ENCODE data around the gene EPB41L4B.

Gene EPB41L4B

DNA sequence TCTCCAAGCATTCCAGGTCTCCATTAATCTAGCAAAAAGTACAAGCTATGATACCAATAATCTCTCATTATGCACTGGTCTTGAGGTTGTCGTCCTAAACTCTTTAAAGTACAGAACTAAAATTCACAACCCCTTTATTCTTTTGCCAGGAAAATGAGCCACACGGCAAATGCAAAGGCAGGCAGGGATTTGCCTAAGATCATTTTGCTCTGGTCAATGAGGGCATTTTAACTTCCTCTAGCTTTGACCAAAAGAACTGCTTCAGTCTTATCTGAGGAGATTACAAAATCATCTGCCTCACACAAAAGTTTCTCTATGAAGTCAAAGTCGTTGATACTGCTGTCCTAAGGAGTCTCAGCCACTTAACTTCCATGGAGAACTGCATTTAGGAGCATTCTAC is 51.8 kb downstream of the EPB41L4B start:
- DNase-seq: no peak

- no peak for DNase-seq
These were observed 53.3 kb downstream of the EPB41L4B start for GRCh38 chr9:109267555-109267954.

DNA sequence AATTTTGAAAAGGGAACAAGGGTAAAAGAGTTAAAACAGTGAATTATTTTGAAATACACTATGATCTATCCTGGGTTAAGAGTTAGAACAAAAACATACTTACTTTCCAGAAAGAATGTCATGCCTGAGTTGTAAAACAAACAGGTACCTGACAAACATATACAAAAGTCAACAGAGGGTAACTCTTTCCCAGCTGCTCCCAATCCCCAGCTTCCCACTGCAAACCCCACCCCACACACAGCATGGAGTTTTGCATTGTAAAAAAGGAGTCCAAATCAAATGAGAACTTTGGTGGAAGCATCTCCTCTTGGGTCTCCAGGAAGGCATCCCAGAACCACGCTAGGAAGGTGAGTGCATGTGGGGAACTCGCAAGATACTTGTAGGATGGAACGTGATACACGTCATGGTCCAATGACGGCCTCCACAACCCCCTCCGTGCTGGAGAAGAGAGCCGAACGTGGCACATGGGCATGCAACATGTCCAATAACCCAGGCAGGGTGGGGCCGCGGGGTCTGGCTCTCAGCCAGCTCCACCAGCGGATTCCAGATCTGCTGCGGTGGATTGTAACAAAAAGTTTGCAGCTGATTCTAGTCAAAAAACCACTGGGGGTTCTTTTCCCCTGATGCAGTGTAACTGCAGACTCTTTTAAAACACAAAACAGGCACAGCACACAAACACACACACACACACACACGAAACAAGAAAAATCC is 55.8 kb downstream of the EPB41L4B start:
- DNase-seq: no peak

GRCh38 chr9:109263358-109263757 is 57.5 kb downstream of the EPB41L4B start:
- no peak for DNase-seq

GRCh38 chr9:109258481-109259302 is 62.2 kb downstream of the EPB41L4B start:
- DNase-seq: no peak

DNA sequence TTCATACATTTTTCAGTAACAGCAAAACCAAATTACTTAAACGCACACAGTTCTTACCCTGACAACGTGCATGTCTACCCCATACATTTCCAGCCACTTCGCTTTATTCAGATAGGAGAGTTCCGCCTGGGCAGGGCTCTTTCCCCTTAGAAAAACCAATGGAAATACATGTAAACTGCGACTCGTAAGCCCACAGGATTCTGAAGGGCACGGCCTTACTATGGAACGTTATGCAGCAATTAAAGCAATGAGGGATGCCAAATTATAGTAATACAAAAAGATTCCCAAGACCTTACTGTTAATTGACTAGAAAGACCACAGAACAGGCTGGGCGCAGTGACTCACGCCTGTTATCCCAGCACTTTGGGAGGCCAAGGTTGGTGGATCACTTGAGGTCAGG is 64.5 kb downstream of the EPB41L4B start:
- no peak for DNase-seq

DNA sequence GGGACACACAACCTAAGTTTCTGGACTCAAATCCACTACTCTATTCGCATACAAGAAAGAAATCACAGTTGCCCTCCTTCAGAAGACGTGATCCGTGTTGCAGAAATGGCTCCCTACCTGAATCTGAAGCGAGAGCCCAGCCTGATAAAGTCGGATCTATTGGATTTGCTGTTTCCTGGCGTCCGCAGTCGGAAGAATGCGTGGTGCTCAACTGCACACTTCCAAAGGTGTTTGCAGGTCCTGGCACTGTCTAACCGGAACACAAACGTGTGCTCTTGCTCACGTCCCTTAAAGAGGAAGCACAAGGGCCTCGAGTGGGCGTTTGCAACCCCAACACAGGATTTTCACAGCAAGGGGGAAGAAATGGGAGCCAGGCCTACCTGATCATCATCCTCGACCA is 65.5 kb downstream of the EPB41L4B start:
- no peak for DNase-seq

DNA sequence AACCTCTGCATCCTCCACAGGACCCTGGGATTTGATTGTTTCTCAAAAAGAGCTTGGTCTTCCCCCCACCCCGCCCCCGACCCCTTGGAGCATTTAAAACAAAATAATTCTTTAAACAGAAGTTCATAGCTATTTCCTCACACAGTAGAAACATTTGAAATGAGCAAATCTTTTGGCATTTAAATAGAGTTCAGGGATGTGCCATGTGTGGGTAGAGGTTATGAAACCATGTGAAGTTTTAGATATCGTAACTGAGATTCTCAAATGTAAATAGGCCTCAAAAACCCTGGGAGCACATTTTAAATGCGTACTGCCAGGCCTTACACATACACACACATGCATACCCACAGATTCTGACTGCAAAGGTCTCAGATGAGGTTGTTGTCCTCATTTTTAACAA is 66.5 kb downstream of the EPB41L4B start:
- DNase-seq: no peak

GRCh38 chr9:109253637-109254284 is 67.1 kb downstream of the EPB41L4B start:
- no peak for DNase-seq

DNA sequence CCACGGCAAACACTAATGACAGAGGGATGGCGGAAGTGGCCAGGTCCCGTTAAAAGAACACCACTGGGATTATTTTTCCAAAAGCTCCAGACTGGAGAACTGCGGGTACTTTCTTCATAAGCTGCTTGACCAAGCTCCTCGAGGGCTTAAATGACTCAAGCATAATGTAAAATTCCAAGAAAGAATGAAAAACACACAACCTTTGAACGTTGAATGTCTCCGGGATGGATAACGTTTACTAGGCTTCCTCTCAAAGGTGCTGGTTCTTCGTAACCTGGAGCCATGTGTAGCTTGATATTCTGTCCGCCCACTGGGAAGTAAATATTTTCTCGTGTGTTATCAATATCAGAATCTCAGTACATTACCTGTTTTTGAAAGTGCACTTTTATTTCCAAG is 67.6 kb downstream of the EPB41L4B start:
- no peak for DNase-seq

- no peak for DNase-seq
These were observed 68.6 kb downstream of the EPB41L4B start for GRCh38 chr9:109252291-109252690.

DNA sequence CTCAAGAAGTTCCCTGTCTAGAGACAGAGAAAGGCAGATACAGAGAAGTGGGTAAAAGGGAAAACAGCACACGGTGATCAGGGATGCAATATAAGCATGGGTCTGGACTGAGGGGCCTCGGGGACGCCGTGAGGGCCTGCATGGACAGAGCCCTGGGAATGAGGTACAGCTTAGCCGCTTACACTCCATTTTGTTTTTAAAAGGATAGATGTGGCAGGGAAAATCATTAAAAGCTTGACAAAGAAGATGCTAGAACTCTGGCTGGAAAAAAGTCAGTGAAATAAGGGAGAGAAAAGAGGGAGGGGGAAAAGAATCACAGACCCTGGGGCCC is 69.1 kb downstream of the EPB41L4B start:
- DNase-seq: no peak

DNA sequence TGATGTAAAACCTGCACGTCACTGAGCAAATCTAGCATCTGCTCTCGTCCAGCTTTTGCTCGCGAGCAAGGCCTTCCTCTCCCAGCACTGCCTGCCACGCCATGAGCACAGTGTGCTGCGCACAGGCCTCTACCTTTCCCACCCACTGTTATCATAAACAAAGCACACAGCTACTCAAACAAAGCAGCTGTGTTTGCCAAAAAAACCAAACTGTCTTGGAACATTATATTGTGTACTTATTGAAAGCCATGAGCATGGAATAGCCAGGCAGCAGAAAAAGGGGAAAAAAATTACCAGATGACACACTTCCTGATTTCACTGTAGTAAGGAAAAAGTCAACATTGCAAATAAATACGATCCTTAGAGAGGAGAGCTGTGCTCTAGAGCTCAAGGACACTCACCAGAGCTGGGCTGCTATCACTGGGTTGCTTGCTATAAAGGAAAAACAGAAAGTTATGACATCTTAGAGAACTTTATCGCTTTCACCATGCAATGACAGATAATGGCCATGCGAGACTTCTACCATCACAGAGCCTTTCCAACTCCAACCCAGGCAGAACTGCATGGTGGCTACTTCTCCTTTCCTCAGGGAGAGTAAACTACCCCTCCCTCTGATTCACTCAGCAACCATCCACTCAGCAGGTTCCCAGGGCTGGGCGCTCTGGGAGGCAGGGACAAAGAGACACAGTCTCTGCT is 69.6 kb downstream of the EPB41L4B start:
- no peak for DNase-seq

GRCh38 chr9:109250771-109251079 is 70.1 kb downstream of the EPB41L4B start:
- DNase-seq: no peak

DNA sequence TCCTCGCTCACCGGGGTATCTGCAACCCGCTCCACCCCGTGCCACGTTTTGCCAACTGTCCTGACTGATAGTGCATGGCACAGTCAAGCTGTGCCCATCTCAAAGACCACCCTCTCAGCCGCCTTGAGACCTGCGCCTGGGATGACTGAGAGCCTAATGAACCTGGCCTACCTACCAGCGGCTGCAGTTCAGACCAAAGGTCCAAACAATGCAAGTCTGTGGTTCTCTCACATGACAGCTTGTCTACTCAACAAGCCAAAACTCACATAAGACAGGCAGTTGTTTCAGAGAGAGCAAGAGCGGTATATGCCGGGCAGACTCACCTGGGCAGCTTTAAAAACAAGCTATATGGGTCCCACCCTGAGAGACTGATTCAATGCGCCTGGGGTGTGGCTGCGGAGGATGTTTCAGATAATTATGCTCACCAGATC is 70.5 kb downstream of the EPB41L4B start:
- DNase-seq: no peak

DNA sequence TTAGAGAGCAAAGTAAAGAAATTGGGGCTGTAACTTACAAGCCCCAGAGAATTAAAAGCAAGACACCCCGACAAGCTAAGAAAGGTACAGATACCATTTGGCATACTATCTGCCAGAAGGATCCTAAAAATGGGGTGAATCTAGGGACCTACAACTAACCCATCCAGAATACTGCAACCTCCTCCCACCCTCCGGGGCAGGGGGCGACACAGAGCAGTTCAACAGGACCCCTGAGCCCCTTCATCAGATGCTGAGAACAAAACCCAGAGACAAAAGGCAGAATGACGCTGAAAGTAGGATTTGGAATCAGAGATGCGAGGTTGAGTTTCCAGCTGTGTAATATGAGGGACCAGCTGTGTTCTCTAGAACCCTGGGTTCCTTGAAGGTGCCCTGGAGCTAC is 71.2 kb downstream of the EPB41L4B start:
- no peak for DNase-seq

GRCh38 chr9:109248133-109248581 is 72.7 kb downstream of the EPB41L4B start:
- DNase-seq: no peak

DNA sequence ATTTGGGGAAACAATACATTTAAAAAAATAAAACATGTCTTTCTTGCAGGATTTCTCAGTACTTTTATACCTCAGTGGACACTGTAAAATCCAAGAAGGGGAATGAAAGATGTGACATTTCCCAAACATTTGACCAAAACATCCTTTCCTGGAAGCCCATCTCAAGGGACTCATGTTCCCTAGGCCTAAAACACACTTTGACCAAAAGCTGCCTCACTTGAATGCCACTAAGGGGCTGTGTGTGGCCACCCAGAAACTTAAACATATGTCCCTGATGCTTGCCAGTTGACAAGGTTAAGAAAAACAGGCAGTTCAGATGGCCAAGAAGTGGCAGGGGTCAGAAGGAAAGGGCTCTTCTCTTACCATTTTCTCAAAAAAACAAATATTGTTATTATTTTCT is 73.6 kb downstream of the EPB41L4B start:
- DNase-seq: no peak

DNA sequence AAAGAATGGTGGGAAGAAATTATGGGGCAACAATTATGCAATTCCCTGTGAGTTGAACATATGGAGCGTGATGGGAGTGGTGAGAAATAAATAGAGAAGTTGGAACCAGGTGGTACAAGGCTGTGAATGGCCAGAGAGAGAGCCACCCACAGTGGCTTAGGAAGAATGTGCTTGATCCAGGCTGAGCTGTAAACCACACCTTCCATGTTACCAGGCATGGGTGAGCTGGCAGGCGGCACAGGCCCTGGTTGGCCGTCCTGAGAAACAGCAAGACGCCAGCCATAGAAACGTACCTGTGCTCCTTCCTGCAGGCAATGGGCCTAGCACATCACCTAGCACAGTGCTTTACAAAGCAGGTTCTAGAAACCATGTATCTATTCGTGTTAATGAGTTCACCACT is 74.3 kb downstream of the EPB41L4B start:
- DNase-seq: no peak

DNA sequence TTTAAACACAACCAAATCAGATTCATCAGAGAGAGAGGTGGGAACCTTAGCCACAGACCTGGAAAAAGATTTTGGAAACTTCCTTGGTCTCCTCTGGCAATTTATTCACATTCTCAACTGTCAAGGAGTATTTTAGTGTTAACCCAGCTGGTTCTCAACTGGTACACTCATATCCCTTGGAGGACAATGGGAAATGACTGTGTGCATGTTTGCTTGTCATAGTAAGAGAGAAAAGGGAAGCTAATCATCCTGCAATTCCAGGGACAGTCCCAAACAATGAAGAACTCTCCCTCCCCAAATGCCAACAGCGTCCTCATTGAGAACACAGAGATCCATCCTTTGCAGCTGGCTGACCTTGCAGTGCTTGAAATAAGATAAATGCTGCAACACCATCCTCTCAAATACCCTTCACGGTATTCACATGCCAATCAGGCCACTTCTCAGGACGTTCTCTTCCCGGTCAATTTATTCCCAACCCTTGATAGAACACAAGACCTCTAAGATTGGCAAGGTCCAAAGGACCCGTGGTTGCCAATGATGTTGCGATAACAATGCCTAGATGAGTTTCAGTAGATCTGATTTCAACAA is 75.5 kb downstream of the EPB41L4B start:
- DNase-seq: no peak

- DNase-seq: no peak
These were observed 76.4 kb downstream of the EPB41L4B start for GRCh38 chr9:109244179-109245132.

DNA sequence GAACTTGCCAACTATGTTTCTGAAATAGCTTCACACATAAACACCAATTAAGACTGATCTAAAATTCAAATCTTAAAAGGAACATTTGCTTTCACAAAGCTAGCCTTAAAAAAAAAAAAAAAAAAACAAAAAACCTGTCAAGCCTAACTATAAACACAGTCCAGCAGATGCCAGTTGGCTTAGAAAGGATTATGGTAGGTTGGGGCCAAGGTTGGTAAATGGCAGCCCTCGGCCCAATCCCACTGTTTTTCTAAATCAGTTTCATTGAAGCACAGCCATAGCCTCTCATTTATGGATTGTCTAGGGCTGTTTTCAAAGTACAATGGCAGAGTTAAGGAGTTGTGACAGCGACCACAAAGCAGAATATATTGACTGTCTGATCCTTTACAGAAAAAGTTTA is 78.1 kb downstream of the EPB41L4B start:
- DNase-seq: no peak
